Endodermal cell (in vitro differentiated cells): ENCODE data around the gene DPP6. TPM values are rescaled to one million over a fixed set of nuclear protein-coding genes. Genes with fewer than 3 reads are reported as not detected.
"Not testable (repeated sequence)": the region's sequence is repeated elsewhere in the genome, so short reads cannot be mapped to it uniquely, and the experiment has no call there.

ENCODE experiments used
- DNase-seq: peaks from one replicate; pipeline ENCODE4 v3.0.0-alpha.2; 2017
- H3K27ac ChIP-seq: 2 replicates; pipeline ENCODE4 v1.5.1; 2013; ENCODE audit warnings: mild to moderate bottlenecking, low read depth, low read length, moderate library complexity
- H3K27me3 ChIP-seq: 2 replicates; pipeline ENCODE4 v1.6.1; 2013; ENCODE audit warnings: mild to moderate bottlenecking, low read length, moderate library complexity; ENCODE audit not compliant: insufficient read depth, control insufficient read depth, poor library complexity, severe bottlenecking
- H3K36me3 ChIP-seq: 2 replicates; pipeline ENCODE4 v1.7.0; 2013; ENCODE audit warnings: mild to moderate bottlenecking, low read length, moderate library complexity; ENCODE audit not compliant: control insufficient read depth, insufficient read depth
- H3K4me1 ChIP-seq: one replicate; pipeline ENCODE4 v1.7.0; 2013; ENCODE audit warnings: low read length; ENCODE audit not compliant: control insufficient read depth, insufficient read depth
- H3K4me3 ChIP-seq: 2 replicates; pipeline ENCODE4 v1.5.1; 2013; ENCODE audit warnings: mild to moderate bottlenecking, low read length, moderate library complexity
- H3K9ac ChIP-seq: 2 replicates; pipeline ENCODE4 v1.6.1; 2013; ENCODE audit warnings: mild to moderate bottlenecking, low read length, moderate library complexity; ENCODE audit not compliant: poor library complexity, severe bottlenecking; ENCODE audit errors: extremely low read depth
- H3K9me3 ChIP-seq: 2 replicates; pipeline ENCODE4 v1.6.1; 2013; ENCODE audit warnings: mild to moderate bottlenecking, low read length, moderate library complexity; ENCODE audit not compliant: control insufficient read depth
- H3K27ac Mint-ChIP-seq: 2 replicates; pipeline ENCODE4 v1.8.0; 2020; ENCODE audit warnings: mixed read lengths
- H3K27me3 Mint-ChIP-seq: 2 replicates; pipeline ENCODE4 v1.8.0; 2021; ENCODE audit warnings: mild to moderate bottlenecking, mixed read lengths; ENCODE audit not compliant: insufficient read depth
- H3K36me3 Mint-ChIP-seq: 2 replicates; pipeline ENCODE4 v1.8.0; 2020; ENCODE audit warnings: low read depth, mixed read lengths
- H3K4me1 Mint-ChIP-seq: 2 replicates; pipeline ENCODE4 v1.8.0; 2020; ENCODE audit warnings: mixed read lengths
- H3K4me3 Mint-ChIP-seq: 2 replicates; pipeline ENCODE4 v1.8.0; 2020; ENCODE audit warnings: mild to moderate bottlenecking, moderate library complexity, mixed read lengths
- H3K9me3 Mint-ChIP-seq: 2 replicates; pipeline ENCODE4 v1.8.0; 2020; ENCODE audit warnings: mild to moderate bottlenecking, mixed read lengths
- CTCF ChIP-seq: fragments of 200-600 bp; sonication (generic); conservative IDR thresholded peaks from 2 replicates; pipeline ENCODE4 v1.5.0; 2021; ENCODE audit warnings: antibody characterized with exemption, mild to moderate bottlenecking
- WGBS, 2 experiments: methylation state at CpG; one replicate each; pipeline versions ENCODE4 v1.1.5 to v1.1.7; 2013; ENCODE audit warnings: missing lambda C conversion rate in 2 of 2, mixed read lengths in 1 of 2; ENCODE audit not compliant: insufficient coverage in 1 of 2, insufficient read length in 1 of 2; 5-methylcytosine and 5-hydroxymethylcytosine counted together
- total RNA-seq, 2 donors: library from RNA; stranded (reverse); fragmentation: NEBNext Ultra II Directional in 1 of 2; extraction: Animal tissue kit (Norgen Biotek cat#: 25700) in 1 of 2; gene quantifications; 2 replicates in 1 of 2; 3 replicates in 1 of 2; pipeline ENCODE4 v1.2.1, GENCODE V29; 2021

DPP6 gene
- total RNA-seq, 2 donors from 2014 or later: 1.7 to 3.0 TPM

- WGBS, 2 experiments: 1% methylated on average over 68 of the region's 83 CpGs; no CpG with 5 or more reads in 1 of the 2 experiments
- not testable (repeated sequence) for H3K4me3 ChIP-seq, H3K36me3 ChIP-seq, H3K27ac Mint-ChIP-seq, H3K9me3 Mint-ChIP-seq, H3K9me3 ChIP-seq, H3K4me1 ChIP-seq, H3K4me1 Mint-ChIP-seq, H3K27ac ChIP-seq, H3K9ac ChIP-seq, H3K36me3 Mint-ChIP-seq
- DNase-seq: peak; percentile 63
- H3K27me3 ChIP-seq: peaks cover 24% of the 10 kb centered on the region
- peak overlapping the region; percentile 46 for H3K4me3 Mint-ChIP-seq
- H3K27me3 Mint-ChIP-seq: peaks cover 43% of the 10 kb centered on the region
Measured at GRCh38 chr7:154052530-154053252, 493 bp downstream of the DPP6 start.

DNA sequence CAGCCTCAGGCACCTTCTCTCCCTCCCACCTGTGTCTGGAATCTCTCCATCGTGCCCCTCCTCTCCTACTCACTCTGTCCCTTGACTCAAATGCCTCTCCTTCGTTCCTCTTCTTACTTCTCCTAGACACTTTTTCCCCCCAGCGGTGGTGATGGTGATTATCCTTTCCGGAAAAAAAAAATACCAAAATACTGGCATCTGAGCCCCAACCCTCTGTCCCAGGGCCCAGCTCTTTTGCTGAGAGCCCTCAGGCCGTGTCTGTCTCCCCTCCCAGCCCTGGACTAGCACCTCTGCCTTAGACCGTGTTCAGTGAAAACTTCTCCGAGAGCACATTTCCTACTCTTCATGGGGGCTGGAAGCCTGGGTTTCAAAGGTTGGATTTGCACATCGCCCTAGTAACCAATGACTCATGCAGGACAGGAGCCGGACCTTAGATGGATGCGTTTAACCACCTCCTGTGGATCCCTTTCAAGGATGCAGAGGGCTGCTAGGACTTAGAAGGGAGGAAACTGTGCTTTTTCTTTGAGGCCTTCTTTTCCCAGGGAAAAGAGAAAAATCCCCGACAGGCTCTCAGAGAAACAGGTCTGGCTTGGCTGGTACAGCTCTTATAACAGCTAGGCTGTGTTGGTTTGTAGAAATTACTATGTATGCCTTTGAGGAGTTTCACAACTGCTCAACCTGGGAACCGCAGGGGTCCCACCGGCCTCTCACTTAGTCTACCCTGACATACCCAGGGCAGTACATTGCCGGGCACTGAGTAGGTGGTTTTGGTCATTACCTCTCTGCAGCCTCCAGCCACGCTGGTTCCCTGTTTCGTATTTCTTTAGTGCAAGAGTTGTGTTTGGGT is 1.5 kb downstream of the DPP6 start:
- H3K36me3 Mint-ChIP-seq, H3K27ac ChIP-seq, H3K27ac Mint-ChIP-seq, H3K4me1 Mint-ChIP-seq, H3K4me3 ChIP-seq, H3K9me3 ChIP-seq, H3K4me1 ChIP-seq, DNase-seq, H3K36me3 ChIP-seq, H3K9me3 Mint-ChIP-seq, H3K9ac ChIP-seq: not testable (repeated sequence)
- peaks cover 24% of the 10 kb centered on the region for H3K27me3 ChIP-seq
- peak overlapping the region; percentile 45 for H3K4me3 Mint-ChIP-seq
- WGBS, 2 experiments: 40 to 45% methylated on average over 1 to 8 of the region's 16 CpGs
- peaks cover 43% of the 10 kb centered on the region for H3K27me3 Mint-ChIP-seq

DNA sequence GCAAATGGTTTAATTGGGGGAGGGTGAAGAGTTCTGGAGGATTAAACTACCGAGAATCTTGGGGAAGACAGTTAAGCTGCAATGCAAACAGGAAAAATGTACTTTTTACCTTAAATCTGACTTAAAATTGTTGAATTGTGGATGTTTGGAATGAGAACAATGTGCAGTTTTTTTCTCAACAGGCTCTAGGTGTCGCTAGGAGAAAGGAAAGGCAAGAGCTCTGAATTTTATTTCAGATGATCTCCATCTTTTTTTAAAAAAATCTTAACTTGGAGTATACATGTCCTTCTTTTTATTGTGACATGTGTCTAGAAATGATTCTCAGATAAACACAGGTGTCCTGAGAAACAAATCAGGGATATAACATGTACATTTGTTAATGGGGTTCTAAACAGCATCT is 2.5 kb downstream of the DPP6 start:
- not testable (repeated sequence) for DNase-seq, H3K36me3 ChIP-seq, H3K4me1 ChIP-seq, H3K36me3 Mint-ChIP-seq, H3K27ac Mint-ChIP-seq, H3K4me3 ChIP-seq, H3K4me1 Mint-ChIP-seq, H3K27ac ChIP-seq, H3K4me3 Mint-ChIP-seq, H3K9ac ChIP-seq, H3K9me3 ChIP-seq
- peaks cover 10% of the 10 kb centered on the region for H3K9me3 Mint-ChIP-seq
- TF ChIP-seq CTCF: peak; percentile 34
- H3K27me3 Mint-ChIP-seq: peaks cover 43% of the 10 kb centered on the region
- WGBS, 2 experiments: no CpG with 5 or more reads among the region's 2 CpGs
- peaks cover 24% of the 10 kb centered on the region for H3K27me3 ChIP-seq

DNA sequence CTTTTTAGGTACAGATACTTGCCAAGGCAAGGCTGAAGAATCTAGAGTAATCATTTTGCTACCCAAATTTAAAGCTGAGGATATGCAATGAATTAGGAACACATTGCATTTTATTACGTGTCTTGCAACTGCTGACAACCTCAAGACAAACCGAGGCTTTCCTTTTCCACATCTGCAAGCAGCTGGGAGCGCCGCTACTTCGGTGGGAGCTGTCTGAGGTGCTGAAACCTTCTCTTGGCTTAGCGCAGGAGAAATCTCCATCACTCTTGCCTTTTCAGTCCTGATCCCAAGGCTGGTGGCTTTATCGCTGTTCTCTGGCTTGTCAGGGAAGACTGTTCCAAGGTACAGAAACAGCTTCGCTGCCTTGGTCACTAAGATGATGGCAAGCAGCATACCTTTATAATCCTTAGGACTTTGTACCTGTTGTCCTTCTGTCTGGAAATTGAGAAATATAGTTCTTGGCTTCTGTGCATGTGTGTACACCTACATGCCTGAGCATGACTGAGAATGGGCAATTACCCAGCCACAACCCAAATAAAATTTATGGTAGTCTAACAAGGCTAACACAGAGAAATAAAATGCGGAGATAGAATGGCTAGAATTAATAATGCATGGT is 3.4 kb downstream of the DPP6 start:
- H3K36me3 ChIP-seq, H3K4me1 Mint-ChIP-seq, H3K9ac ChIP-seq, H3K36me3 Mint-ChIP-seq, H3K27ac ChIP-seq, H3K4me1 ChIP-seq, H3K4me3 Mint-ChIP-seq, H3K4me3 ChIP-seq, H3K27ac Mint-ChIP-seq, H3K9me3 ChIP-seq: not testable (repeated sequence)
- Mint-ChIP-seq H3K27me3 (peaks cover 41% of the 10 kb centered on the region), H3K9me3 (peaks cover 14% of the 10 kb centered on the region)
- WGBS, 2 experiments: 11 to 19% methylated on average over 6 to 9 of the region's 9 CpGs
- peaks cover 24% of the 10 kb centered on the region for H3K27me3 ChIP-seq
- peak; percentile 91 for DNase-seq

DNA sequence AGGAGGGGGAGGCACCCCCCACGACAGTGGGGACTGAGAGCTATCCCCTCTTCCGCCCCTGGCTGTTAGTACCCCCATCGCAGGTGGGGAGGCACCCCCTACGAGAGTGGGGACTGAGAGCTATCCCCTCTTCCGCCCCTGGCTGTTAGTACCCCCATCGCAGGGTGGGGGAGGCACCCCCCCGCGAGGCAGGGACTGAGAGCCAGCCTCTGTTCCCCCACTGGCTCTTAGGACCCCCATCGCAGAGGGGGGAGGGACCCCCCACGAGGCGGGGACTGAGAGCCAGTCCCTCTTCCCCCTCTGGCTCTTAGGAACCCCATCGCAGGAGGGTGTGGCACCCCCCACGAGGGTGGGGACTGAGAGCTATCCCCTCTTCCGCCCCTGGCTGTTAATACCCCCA is 6.6 kb downstream of the DPP6 start:
- Mint-ChIP-seq H3K9me3 (peaks cover 24% of the 10 kb centered on the region), H3K27me3 (peaks cover 30% of the 10 kb centered on the region)
- not testable (repeated sequence) for H3K4me1 Mint-ChIP-seq, H3K9ac ChIP-seq, H3K27ac Mint-ChIP-seq, H3K27ac ChIP-seq, H3K36me3 Mint-ChIP-seq, H3K4me3 Mint-ChIP-seq, H3K4me3 ChIP-seq, DNase-seq, H3K36me3 ChIP-seq, H3K9me3 ChIP-seq, H3K4me1 ChIP-seq
- H3K27me3 ChIP-seq: peaks cover 16% of the 10 kb centered on the region
- 83% methylated on average over 12 of the region's 14 CpGs; no CpG with 5 or more reads in 1 of the 2 experiments for WGBS, 2 experiments

DNA sequence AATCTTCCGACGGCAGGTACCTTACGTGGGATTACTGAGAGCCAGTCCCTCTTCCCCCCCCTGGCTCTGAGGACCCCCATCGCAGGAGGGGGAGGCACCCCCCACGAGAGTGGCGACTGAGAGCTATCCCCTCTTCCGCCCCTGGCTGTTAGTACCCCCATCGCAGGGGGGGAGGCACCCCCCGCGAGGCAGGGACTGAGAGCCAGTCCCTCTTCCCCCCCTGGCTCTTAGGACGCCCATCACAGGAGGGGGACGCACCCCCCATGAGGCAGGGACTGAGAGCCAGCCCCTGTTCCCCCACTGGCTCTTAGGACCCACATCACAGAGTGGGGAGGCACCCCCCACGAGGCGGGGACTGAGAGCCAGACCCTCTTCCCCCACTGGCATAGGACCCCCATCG is 8.4 kb downstream of the DPP6 start:
- WGBS, 2 experiments: 93% methylated on average over 8 of the region's 15 CpGs; no CpG with 5 or more reads in 1 of the 2 experiments
- not testable (repeated sequence) for H3K27ac Mint-ChIP-seq, H3K4me1 Mint-ChIP-seq

More for the DNA sequence above, 8.4 kb downstream of the DPP6 start:
- not testable (repeated sequence) for H3K9ac ChIP-seq, H3K36me3 ChIP-seq, H3K27me3 ChIP-seq, H3K4me3 Mint-ChIP-seq, H3K36me3 Mint-ChIP-seq, H3K4me1 ChIP-seq, H3K4me3 ChIP-seq, H3K27ac ChIP-seq, DNase-seq, H3K9me3 ChIP-seq
- Mint-ChIP-seq H3K27me3 (peaks cover 19% of the 10 kb centered on the region), H3K9me3 (peaks cover 30% of the 10 kb centered on the region)
